HG02840 (cell line): ENCODE results near the gene KRTAP2-2.
"Not testable (repeated sequence)": the region's sequence is repeated elsewhere in the genome, so short reads cannot be mapped to it uniquely, and the experiment has no call there.

ENCODE experiments used
- ATAC-seq: cut with Tn5 transposase; IDR thresholded peaks from one replicate; pipeline ENCODE4 v1.9.1; 2021; ENCODE audit warnings: mild to moderate bottlenecking, moderate library complexity, moderate number of reproducible peaks; ENCODE audit not compliant: unreplicated experiment, low FRiP score

The KRTAP2-2 gene

DNA sequence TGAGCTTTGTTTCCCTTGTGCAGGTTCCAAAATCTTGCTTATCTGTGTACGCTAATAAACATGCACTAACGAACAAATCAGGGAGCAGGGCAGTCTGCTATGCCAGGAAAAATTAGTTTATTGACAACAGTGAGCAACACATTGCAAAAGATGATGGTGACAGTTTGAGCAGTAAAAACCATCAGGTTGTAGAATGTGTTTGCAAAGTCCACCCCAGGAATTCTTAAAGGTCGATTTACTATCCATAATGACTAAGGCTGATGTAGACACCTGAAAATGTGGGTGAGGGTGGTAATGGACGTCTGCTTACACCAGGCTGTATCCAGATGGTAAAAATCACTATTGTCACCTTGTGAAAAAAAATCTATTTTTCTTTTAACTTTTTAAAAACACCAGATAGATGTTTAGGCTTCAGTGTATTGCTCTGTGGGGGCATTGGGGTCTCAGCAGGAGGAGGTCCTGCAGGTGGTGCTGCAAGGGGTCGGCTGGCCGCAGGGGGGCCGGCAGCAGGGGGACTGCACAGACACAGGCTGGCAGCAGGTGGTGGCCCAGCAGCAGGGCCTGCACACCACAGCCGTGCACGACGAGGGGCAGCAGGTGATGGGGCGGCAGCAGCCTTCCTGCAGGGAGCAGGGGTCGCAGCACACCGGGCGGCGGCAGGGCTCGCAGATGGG lies 10.1 kb upstream of the KRTAP2-2 start:
- ATAC-seq, result not testable (repeated sequence)

DNA sequence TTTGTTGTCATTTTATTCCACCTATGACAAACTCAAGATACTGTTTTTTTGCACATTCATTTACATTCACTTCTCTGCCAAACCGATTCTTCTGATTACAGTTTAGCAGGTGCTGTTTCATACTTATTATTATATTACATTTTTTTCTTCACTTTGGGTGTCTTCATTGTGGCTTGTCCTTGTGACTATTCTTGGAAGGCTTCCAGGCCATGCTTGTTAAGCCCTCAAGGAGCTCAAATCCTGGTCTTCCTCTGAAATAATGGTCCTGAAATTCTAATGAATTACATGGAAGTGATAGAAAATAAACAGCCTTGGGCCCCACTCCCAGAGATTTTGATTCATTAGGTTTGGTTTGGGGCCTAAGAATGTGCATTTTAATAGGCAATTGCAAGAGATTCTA lies 9.3 kb upstream of the KRTAP2-2 start:
- ATAC-seq, result no peak

DNA sequence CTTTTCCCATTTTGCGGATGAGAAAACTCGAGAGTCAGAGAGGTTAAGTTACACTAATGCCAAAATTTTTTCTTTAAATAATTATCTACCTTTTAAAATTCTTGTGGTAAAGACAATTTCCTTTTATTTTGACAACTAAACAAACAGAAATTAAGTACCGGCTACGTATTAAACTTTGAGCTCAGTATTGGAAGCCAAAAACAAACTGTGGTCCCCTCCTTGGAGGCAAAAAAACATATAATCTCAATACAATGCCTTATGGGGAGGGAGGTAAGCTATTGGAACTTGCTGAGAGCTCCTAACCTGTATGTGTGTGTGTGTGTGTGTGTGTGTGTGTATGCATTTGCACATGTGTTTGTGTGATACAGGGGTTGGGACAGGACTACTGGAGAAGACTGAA lies 8.4 kb upstream of the KRTAP2-2 start:
- ATAC-seq, result no peak

DNA sequence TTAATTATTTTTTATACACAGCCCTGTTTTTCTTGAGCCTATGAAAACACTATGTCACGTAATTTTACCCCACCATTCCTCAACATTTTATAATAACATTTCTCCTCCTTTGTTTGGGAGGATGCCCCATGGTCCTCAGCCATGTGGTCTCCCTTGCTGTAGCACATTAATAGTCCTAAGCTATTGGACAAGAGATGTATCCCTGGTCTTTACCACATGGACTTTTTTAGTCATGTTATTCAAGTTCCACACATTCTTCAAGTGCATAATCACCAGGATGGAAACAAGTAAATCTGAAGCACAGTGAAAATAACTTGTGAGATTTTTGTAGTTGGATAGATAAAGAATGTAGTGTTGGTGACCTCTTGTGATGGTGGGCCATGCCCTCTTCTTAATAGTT lies 6.9 kb upstream of the KRTAP2-2 start:
- ATAC-seq, result no peak

DNA sequence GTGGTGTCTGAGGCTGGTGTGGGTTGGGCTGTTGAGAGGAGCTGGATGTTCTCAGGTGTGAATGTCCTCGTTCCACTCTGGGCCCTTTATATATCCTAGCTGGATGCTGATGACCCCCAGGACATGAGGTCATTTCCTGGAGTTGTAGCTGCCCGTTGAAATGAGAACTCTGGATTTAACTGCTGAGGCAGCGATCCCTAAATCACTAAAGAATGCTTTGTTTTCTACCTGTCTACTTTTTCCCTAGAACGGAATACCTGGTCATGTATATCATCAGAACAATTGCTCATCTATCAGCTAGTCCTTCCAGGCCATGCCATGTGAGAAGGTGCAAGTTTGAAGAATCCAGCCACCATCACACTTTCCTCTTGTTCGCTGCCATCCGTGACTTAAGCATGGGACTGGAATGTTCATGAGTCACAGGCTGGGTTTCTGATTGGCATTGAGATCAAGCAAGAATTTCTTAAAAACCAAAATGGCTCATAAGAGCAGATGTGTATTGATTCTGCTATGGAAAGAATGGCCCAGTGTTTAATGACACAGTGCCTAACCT lies 5.1 kb upstream of the KRTAP2-2 start, which contains the start of gene KRTAP2-3:
KRTAP2-3 (minus strand) TSS at position 63 of the 553 bp plus-strand sequence. CDS start 64 bp downstream, outside the sequence.
- ATAC-seq, result no peak

DNA sequence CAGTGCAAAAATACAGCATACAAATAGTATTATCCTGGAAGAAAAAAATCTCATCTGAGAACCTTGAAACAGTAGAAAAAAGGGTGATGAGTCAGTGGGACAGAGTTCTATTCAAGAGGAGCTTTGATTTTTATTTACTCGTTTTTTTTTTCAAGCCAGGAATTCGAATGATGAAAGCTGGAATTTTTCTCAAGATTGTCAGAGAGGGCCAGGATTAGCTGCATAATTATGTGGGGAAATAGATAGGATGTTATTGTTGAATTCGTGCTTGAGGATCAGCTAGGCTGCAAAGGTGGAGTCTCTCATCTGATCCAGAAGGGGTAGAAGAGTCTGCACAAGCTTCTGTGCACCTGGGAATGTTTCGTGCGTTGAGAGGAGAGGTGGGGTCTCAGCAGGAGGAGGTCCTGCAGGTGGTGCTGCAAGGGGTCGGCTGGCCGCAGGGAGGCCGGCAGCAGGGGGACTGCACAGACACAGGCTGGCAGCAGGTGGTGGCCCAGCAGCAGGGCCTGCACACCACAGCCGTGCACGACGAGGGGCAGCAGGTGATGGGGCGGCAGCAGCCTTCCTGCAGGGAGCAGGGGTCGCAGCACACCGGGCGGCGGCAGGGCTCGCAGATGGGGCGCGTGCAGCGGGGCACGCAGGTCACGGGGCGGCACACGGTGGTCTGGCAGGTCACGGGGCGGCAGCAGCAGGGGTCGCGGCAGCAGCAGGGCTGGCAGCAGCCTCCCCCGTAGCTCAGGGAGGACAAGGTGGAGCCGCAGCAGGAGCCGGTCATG lies 4.4 kb upstream of the KRTAP2-2 start:
- not testable (repeated sequence) for ATAC-seq

DNA sequence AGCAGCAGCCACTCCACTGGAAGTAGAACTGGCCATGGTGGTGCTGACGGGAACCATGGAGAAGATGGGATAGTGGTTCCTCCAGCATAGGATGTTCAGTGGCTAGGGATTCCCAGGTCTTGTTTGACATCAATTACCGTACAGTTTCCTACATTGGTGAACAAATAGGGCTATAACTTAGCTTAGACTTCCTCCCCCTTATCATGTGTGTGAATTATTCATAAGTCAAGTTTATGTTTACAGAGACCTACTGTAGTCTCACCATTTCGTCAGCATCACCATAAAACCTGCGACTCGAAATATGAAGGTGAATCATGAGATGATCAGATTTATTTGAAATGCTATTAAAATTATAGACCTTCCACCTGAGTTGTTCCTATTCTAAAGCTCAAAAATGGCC lies 3.7 kb upstream of the KRTAP2-2 start:
- ATAC-seq, result no peak

DNA sequence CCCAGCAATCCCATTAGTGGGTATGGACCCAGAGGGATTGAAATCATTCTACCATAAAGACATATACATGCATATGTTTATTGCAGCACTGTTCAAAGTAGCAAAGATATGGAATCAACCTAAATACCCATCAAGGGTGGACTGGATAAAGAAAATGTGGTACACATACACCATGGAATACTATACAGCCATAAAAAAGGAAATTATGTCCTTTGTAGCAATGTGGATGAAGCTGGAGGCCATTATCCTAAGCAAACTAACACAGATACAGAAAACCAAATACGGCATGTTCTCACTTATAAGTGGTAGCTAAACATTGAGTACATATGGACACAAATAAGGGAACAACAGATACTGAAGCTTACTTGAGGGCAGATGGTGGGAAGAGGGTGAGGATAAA lies 2.5 kb upstream of the KRTAP2-2 start:
- no peak for ATAC-seq

DNA sequence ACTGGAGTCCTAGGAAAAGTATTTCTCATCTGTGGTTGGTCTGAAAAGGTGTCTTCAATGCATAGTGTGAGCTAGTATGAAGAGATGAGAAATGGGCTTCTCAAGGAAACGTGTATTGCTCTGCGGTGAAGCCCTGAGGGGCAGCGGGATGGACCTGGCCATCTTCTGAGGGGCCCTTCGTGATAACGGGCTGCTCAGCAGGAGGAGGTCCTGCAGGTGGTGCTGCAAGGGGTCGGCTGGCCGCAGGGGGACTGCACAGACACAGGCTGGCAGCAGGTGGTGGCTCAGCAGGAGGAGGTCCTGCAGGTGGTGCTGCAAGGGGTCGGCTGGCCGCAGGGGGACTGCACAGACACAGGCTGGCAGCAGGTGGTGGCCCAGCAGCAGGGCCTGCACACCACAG lies 474 bp downstream of the KRTAP2-2 start:
- not testable (repeated sequence) for ATAC-seq

DNA sequence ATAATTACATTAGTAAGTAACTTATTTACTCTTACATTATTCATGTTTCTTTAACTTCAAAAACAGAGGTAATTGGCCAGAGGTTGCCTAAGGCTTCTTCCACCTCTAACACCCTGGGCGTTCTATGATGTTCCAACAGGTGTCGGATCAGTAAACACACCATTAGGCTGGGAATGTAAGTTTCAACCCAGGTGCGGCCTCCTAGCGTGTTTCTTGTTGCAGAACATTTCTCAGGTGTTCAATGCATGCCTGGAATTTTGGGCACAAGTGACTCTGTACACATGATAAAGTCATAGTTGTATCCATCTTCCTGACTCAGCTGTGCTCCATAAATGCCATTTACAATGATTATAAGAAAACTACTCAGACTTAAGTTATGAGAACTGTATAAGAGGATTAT lies 1.0 kb downstream of the KRTAP2-2 start:
- ATAC-seq, result no peak

DNA sequence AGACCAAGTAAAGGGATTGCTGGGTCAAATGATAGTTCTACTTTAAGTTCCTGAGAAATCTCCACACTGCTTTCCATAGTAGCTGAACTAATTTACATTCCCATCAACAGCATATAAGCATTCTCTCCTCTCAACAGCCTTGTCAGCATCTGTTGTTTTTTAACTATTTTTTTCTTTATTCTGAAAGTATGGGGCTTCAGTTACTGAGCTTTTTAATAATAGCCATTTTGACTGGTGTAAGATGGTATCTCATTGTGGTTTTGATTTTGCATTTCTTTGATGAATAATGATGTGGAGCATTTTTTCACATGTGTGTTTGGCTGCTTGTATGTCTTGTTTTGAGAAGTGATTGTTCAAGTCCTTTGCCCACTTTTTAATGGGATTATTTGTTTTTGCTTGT lies 2.5 kb downstream of the KRTAP2-2 start:
- no peak for ATAC-seq

DNA sequence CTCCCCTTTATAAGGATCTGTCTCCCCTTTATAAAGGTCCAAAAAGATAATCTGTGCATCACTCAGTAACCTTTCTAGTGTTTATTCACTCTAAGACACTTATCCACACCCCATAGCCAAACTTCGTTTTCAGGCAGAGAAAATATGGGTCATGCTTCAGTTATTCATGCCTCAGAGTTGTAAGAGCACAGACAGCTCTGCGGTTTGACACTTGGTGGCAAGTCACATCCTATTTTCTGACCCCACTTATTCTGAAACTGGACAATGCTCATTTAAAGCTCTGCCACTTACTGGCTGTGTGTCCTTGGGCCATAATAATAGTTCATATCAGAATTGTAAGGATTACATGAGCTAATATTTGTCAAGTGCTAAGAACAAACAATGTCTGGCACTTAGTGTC lies 5.9 kb downstream of the KRTAP2-2 start:
- ATAC-seq, result no peak

DNA sequence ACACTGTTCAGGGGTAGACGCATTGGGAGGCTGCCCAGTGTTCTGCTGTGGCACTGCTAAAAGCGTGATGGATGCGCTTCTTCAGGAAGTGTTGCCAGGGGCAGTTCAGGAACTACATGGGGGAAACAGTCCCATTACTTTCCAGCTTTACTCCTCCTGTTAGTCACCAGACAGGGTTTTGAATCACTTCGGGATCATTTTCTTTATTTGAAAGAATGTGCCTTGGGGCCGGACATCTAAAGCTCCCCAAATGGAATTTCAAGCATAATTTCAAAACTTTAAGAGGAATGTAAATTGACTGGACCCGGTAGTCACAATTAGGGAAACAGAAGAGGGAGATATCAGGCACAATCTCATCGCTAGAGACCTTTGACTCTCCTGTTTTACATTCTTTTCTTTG lies 6.6 kb downstream of the KRTAP2-2 start:
- no peak for ATAC-seq

DNA sequence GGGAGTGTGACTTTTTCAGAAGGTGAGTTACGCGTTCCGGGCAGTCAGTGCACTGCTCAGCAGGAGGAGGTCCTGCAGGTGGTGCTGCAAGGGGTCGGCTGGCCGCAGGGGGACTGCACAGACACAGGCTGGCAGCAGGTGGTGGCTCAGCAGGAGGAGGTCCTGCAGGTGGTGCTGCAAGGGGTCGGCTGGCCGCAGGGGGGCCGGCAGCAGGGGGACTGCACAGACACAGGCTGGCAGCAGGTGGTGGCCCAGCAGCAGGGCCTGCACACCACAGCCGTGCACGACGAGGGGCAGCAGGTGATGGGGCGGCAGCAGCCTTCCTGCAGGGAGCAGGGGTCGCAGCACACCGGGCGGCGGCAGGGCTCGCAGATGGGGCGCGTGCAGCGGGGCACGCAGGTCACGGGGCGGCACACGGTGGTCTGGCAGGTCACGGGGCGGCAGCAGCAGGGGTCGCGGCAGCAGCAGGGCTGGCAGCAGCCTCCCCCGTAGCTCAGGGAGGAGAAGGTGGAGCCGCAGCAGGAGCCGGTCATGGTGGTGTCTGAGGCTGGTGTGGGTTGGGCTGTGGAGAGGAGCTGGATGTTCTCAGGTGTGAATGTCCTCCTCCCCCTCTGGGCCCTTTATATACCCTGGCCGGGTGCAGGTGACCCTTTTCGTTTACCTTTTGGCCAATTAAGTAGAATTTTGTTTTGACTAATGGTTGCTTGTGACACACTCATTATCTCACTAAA lies 8.1 kb downstream of the KRTAP2-2 start, which contains the start of gene KRTAP2-1:
KRTAP2-1 (minus strand) TSS at position 582 of the 731 bp plus-strand sequence; CDS start at position 533, 49 bp downstream.
- not testable (repeated sequence) for ATAC-seq

DNA sequence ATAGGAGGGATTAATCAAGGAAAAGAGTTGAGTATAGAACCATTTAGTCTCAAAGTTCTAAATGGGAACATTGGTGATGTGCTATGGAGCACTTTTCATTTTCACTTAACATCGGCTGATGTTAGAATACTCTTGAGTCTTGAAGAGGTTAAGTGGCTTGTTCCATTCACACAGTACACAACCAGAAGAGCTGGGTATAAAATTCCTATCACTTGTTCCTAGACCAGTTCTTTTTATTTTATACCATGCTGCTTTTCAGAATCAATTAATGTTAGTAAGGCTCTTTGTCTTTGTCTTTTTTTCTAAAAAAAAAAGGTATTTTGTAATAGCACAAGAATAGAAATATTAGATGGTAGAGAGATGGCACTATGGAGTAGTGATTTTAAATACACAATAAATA lies 12.1 kb downstream of the KRTAP2-2 start:
- no peak for ATAC-seq

DNA sequence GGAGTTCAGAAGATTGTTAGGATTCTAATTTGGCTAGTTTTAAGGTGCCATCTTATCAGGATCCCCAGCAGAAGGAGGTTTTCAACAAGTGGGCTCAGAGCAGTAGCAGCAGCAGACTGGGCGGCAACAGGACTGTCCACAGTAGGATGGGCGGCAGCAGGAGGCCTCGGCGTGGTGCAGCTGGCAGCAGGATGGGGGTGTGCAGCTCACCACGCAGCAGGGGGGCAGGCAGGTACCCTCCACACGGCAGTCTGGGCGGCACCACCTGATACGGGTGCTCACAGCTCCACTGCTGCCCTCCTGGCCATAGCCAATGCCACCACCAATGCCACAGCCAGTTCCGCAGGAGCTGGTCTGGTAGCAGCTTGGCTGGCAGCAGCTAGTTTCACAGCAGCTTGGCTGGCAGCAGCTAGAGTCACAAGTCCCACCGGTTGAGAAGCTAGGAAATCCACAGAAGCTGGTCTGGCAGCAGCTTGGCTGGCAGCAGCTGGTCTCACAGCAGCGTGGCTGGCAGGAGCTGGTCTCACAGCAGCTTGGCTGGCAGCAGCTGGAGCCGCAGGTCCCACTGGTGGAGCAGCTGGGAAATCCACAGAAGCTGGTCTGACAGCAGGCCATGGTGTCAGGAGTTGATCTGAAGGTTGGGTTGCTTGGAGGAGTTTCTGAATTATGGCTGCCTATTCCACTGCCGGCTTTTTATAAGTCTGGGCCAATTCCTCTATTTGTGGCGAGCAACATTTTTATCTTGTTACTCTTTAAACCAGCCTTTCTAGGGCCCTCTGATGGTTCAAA lies 14.1 kb downstream of the KRTAP2-2 start, which contains the start of gene KRTAP1-1:
KRTAP1-1 (minus strand) TSS at position 668 of the 789 bp plus-strand sequence; CDS start at position 615, 53 bp downstream.
- ATAC-seq, result not testable (repeated sequence)

DNA sequence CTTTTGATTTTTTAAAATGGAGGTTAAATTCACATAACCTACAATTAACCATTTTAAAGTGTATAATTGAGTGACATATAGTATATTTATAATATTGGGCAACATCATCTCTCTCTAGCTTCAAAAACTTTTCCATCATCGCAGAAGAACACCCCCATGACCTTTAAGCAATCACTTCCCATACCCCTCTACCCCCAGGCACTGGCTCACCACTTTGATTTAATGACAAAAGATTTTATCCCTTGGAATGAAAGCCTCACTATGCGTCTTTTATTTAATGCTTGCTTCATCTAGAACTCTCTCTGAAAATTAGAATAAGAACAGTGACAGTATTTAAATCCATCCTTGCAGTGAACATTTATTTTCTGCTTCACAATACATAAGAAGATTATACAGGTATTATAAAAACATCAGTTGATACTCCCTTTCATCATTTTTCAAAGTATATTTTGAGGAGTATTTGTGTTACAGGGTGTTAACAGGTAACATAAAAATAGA lies 17.1 kb downstream of the KRTAP2-2 start:
- no peak for ATAC-seq

DNA sequence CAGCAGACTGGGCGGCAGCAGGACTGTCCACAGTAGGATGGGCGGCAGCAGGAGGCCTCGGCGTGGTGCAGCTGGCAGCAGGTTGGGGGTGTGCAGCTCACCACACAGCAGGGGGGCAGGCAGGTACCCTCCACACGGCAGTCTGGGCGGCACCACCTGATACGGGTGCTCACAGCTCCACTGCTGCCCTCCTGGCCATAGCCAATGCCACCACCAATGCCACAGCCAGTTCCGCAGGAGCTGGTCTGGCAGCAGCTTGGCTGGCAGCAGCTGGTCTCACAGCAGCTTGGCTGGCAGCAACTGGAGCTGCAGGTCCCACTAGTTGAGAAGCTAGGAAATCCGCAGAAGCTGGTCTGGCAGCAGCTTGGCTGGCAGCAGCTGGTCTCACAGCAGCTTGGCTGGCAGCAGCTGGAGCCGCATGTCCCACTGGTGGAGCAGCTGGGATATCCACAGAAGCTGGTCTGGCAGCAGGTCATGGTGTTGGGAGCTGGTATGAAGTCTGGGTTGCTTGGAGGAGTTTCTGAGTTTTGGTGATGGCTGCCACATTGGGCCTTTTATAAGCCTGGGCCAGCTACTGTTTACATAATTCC lies 20.6 kb downstream of the KRTAP2-2 start, which contains the start of gene KRTAP1-3:
KRTAP1-3 (minus strand) TSS at position 529 of the 590 bp plus-strand sequence; CDS start at position 476, 53 bp downstream.
- not testable (repeated sequence) for ATAC-seq

DNA sequence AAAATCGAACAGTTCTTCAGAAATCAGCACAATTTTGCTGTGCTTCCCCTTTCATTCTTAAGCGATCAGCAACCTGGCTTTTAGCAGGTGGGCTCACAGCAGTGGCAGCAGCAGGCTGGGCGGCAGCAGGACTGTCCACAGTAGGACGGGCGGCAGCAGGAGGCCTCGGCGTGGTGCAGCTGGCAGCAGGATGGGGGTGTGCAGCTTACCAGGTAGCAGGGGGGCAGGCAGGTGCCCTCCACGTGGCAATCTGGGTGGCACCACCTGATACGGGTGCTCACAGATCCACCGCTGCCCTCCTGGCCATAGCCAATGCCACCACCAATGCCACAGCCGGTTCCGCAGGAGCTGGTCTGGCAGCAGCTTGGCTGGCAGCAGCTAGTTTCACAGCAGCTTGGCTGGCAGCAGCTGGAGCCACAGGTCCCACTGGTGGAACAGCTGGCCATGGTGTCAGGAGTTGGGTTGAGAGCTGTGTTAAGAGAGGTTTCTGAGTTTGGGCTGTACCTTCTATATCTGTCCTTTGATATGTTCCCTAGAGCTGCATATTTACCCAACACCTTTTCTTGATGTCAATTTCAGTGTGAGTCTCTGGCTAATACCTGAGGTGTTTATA lies 25.3 kb downstream of the KRTAP2-2 start, which contains the start of gene KRTAP1-4:
KRTAP1-4 (minus strand) TSS at position 563 of the 613 bp plus-strand sequence; CDS start at position 446, 117 bp downstream.
- ATAC-seq, result no peak
